ENCODE results near the gene TLE1.
A peak's percentile ranks its signal among the peaks of the same experiment; 100 is the strongest.

Gene TLE1

DNA sequence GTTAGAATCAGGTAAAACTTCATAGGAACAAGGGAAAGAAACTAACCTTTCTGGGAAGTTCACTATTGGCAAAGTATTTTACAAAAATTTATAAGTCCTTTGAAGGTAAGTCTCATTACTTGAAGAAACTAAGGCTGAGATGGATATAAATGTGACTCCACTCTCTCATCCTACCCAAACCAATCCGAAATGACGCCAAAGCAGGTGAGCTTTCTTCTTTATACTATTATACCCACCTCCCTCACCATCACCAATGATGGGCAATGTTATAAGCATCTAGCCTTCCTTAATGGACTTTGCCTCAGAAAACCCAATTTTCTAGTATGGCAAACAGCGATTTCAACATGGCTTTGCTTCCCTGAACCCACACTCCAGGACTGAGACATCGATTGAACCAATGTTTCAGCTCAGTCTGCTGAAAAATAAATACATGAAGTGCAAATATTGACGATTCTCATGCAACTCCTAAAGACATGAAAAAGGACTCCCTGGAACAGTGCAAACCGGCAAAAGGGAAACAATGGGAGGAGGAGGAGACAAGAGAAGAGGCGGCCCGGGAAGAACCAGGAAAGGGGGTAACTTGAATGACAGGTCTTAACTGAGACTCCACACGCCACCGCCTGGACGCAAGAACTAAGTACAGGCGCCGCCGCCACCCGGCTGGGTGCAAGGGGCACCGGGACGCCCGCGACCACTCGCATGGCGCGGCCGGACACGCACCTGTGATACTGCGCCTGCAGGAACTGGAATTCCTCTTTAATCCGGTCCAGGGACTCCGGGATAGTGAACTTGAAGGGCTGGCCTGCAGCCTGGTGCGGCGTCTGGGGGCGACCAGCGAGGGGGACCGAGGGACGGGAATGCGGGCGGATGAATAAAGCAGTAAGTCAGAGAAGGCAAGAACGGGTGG lies 2.5 kb downstream of the TLE1 start:
- DNase-seq = peak; percentile 87

- DNase-seq = no peak
These were observed 3.4 kb downstream of the TLE1 start for GRCh38 chr9:81685763-81686613.

DNA sequence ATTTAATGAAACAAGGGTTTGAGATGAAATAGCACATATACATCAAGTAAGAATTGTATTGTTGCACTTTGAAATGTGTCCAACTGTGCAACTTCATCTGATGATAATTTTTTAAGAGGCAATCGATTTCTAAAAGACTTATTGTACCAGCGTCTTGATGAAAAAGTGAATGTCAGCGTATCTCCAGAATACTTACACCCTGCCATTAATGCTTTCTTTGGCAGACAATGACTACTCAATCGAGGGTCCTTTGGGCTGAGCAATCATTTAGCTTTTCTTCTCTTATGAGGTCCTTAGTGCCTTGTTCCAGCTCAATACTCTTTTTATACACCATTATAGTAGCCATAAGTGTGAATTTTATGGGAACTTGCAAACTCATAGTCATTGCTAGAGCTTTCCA lies 4.7 kb downstream of the TLE1 start:
- no peak for DNase-seq

- DNase-seq = no peak
These were observed 5.6 kb downstream of the TLE1 start for GRCh38 chr9:81683704-81684103.

- DNase-seq = no peak
These were observed 6.1 kb downstream of the TLE1 start for GRCh38 chr9:81683238-81683637.

- DNase-seq = no peak
These were observed 6.5 kb downstream of the TLE1 start for GRCh38 chr9:81682797-81683196.

- DNase-seq = no peak
These were observed 7.2 kb downstream of the TLE1 start for GRCh38 chr9:81682177-81682576.

DNA sequence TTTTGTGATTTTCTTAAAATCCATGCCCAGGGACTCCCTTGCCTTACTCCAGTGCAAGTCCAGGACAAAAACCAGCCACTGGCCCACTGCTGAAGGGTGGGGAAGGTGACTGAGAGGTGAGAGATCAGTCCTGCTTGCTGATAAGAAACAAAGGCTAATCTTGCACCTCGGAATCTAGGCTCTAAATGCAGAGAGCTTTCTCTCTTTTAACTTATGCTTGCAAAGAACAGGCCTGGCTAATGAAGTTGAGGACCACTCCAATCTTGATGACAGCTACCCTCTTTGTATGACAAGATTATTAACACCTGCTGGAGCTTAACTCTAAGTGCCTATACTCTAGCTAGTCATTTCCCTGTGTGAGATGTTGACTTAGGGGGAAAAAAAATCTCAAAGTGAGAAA lies 8.8 kb downstream of the TLE1 start:
- no peak for DNase-seq

GRCh38 chr9:81680006-81680405 lies 9.3 kb downstream of the TLE1 start:
- DNase-seq = no peak

DNA sequence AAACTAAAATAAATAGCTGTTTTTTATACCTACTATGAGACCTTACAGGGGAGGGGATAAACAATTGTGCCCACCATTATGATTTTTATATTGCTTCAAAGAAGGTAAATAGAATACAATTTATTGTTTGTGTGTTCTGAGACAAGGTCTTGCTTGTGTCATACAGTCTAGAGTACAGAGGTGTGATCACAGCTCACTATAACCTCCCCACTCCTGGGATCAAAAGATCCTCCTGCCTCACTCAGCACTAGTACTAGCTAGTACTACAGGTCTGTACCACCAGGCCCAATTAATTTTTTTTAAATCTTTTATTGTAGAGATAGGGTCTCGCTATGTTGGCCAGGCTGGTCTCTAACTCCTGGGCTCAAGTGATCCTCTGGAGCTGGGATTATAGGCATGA lies 11.3 kb downstream of the TLE1 start:
- DNase-seq = no peak

- DNase-seq = no peak
These were observed 13.0 kb downstream of the TLE1 start for GRCh38 chr9:81676395-81676794.

- DNase-seq = no peak
These were observed 16.0 kb downstream of the TLE1 start for GRCh38 chr9:81673310-81673709.

GRCh38 chr9:81671880-81672280 lies 17.5 kb downstream of the TLE1 start:
- peak; percentile 93 for DNase-seq

- no peak for DNase-seq
These were observed 19.5 kb downstream of the TLE1 start for GRCh38 chr9:81669866-81670265.

DNA sequence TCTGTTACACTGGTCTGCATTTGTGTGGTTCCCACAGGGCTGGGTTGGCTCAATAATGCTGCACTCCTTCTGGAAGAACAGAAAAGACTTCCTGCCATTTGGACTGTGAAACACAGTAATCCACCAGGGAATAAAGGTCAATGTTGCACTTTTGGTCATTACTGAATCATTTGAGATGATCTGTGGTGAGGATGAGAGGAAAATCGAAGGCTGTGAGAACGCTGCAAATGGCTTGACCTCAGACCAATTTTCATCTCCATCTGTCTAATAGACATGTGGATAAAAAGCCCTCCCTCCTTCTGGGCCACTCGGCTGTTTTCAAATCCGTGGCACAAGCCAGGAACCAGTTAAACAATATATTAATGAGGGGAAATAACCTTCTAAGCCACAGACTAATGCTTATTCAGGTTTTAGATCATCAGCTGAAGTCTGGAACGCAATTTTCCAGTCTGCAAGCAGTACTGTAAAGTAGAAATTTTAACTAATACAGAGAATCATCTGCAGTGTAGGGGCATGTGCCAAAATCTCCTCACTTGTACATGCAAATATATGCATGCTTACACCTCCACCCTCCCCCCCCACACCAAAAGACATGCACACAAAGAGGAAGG lies 20.2 kb downstream of the TLE1 start:
- no peak for DNase-seq

DNA sequence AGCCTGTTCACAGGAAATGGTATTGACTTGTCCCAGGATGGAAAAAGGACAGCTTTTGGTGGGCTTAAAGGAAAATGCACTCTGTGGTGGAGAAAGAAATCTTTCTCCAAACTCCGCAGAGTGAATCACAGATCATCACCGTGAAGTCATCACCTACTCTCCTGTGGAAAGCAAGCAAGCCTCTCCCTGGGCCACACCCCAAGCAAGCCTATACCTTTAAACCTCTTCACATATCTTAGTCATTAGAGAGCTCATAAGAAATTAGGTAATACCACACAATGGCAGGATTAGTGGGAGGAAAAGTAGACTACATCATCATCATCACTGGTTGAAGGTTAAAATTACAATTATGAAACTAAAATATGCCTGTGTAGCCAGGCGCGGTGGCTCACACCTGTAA lies 23.2 kb downstream of the TLE1 start:
- no peak for DNase-seq

DNA sequence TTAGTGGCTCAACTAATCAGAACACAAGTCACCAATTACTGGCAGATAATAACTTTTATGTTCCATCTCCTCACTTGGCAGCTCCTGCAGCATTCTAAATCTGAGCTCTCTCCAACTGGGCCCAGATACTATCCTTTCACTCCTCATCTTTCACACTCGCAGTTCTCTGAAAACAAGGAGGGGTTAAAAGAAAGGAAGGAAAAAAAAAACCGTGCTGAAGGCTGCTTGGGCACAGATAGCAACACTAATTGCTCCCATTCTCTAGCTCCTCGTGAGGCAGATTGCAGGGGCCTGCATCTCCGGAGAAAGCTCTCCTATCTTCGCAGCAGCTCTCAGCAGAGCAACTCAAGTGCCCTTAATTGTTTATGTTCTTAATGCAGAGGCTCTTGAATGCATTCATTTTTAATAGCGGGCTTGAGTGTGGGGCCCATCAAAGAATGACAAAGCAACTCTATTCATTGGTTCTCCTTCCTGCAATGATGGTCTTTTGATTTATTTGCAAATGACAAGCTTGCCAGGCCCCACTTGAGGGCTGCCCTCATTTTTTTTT lies 23.9 kb downstream of the TLE1 start:
- DNase-seq = no peak

DNA sequence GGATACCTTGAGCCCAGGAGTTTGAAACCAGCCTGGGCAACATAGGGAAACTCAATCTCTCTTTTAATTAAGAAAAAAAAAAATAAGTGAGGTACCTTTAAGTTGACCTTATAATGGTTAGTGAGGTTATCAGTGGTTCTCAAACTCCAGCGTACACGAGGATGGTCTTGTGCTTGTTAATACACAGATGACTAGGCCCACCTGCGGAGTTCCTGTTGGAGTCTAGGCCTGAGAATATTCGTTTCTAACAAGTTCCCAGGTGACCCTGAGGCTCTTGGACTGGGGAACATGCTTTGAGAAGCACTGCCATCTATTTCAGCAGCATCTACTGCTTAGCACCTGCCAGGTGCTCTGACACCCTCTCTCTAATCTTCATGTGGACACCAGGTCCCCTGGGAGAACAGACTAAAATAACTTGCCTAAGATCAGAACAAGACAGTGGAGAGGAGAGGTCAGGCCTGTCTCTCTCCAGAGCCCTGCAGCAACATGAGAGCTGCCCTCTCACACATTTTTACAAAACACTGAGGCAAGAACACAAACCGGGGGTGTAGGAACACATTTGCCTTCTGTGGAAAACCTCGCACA lies 24.6 kb downstream of the TLE1 start:
- DNase-seq = no peak

GRCh38 chr9:81661339-81661738 lies 28.0 kb downstream of the TLE1 start:
- DNase-seq = no peak

- DNase-seq = no peak
These were observed 32.4 kb downstream of the TLE1 start for GRCh38 chr9:81656871-81657337.

DNA sequence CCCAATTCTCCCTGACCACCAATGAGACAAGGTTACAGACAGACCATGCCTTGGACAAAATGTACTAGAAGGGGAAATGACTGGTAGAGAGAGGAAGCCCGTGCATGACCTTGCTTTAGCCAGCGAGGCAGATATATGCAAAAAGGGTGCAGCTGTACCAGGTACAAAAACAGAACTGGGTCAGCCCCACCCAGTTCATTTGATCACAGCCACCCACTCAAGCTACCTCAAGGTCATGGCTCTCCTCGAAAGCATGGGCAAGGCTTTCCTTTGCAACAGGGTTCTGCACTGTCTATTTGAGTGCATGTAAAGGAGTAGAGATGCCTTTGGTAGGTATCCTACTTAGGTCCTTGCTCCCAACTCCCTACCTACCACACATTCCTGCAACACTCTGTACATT lies 33.3 kb downstream of the TLE1 start:
- no peak for DNase-seq

DNA sequence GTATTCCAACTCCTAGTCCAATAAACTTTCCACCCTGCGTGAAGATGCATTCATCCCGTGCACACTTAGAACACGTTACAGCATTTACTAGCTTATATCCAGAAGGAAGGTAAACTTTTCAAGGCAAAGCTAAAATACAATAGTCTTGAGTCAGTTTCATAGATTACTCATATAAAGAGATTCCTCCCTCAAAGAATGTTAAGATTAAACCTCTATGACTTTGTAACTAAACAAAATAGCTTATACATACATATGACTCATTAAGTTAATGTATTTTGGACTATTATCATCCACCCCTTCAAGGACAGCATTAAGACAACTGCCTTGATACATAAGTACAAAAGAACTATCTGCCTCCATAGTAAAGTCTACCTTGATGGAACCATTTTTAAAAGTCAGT lies 36.1 kb downstream of the TLE1 start:
- no peak for DNase-seq

Data from right forelimb (tissue), 1 donor.